ENCODE measurements around the gene CDC20. TPM values are rescaled to one million over a fixed set of nuclear protein-coding genes. Genes with fewer than 3 reads are reported as not detected.
"Not testable (repeated sequence)": the region's sequence is repeated elsewhere in the genome, so short reads cannot be mapped to it uniquely, and the experiment has no call there.

The CDC20 gene
- total RNA-seq, 1 experiment from 2014 or later: 296 TPM

GRCh38 chr1:43367904-43368645, 9.3 kb downstream of the CDC20 start, which contains the start of gene ELOVL1:
Gene ELOVL1, minus strand, starts transcription at chr1:43368011. Its CDS starts 2,402 bp downstream, at chr1:43365609.
- TF ChIP-seq EZH2 (IDR thresholded peaks at IDR 0.05; ENCODE audit: borderline replicate concordance, low read depth, low read length, poor library complexity, severe bottlenecking) (no peak), CTCF (conservative IDR thresholded peaks at IDR 0.05; ENCODE audit: low read depth, low read length) (peak; percentile 42)
- peaks cover 6% of the 10 kb centered on the region for H3K4me1 ChIP-seq (ENCODE audit: insufficient read depth, low read length, poor library complexity, severe bottlenecking)
- peaks cover 19% of the 10 kb centered on the region for H3K36me3 ChIP-seq (ENCODE audit: insufficient read depth, low read length, poor library complexity, severe bottlenecking)
- H3K9me3 ChIP-seq (ENCODE audit: low read depth, low read length, poor library complexity, severe bottlenecking): no peaks in the 10 kb centered on the region
- CTCF ChIA-PET: interaction anchor here (0.5 to 1.0 kb wide), 3 partner anchors 10 to 141 kb away, joined by 3 to 13 read pairs (median 4); partner anchors contain the start of gene CDC20
- POLR2A ChIA-PET (ENCODE audit: low non-redundant PET): no interaction called here
- peak within 1 kb of the TSS; percentile 70 for H3K4me3 ChIP-seq (ENCODE audit: low read depth, low read length, poor library complexity, severe bottlenecking)
- intact Hi-C loops (cut with micrococcal nuclease; ENCODE audit: unreplicated experiment): no loop called here
- no TSS peak for BruUV-seq (replicated peaks)
- peak; percentile 89 for DNase-seq (ENCODE audit: low spot score)
- H3K27me3 ChIP-seq (replicated peaks; ENCODE audit: insufficient read depth, low read depth, low read length, poor library complexity): no peaks in the 10 kb centered on the region
- H3K27ac ChIP-seq (ENCODE audit: low read depth, low read length, poor library complexity, severe bottlenecking): peak within 1 kb of the TSS; percentile 89

- POLR2A ChIA-PET (ENCODE audit: low non-redundant PET): no interaction called here
- no peak for DNase-seq (ENCODE audit: low spot score)
- TSS peak; percentile 76 for BruUV-seq (replicated peaks)
- intact Hi-C loops (cut with micrococcal nuclease; ENCODE audit: unreplicated experiment): no loop called here
- CTCF ChIA-PET: interaction anchor here (1.0 kb wide), 1 partner anchor 142 kb away, joined by 3 read pairs; no protein-coding TSS in a partner anchor
- Histone ChIP-seq H3K4me3 (ENCODE audit: low read depth, low read length, poor library complexity, severe bottlenecking) (peak overlapping the region; percentile 70), H3K27ac (ENCODE audit: low read depth, low read length, poor library complexity, severe bottlenecking) (peak overlapping the region; percentile 89), H3K27me3 (replicated peaks; ENCODE audit: insufficient read depth, low read depth, low read length, poor library complexity) (no peaks in the 10 kb centered on the region), H3K9me3 (ENCODE audit: low read depth, low read length, poor library complexity, severe bottlenecking) (no peaks in the 10 kb centered on the region), H3K4me1 (ENCODE audit: insufficient read depth, low read length, poor library complexity, severe bottlenecking) (peaks cover 6% of the 10 kb centered on the region), H3K36me3 (ENCODE audit: insufficient read depth, low read length, poor library complexity, severe bottlenecking) (peaks cover 14% of the 10 kb centered on the region)
- TF ChIP-seq CTCF (conservative IDR thresholded peaks at IDR 0.05; ENCODE audit: low read depth, low read length) (no peak), EZH2 (IDR thresholded peaks at IDR 0.05; ENCODE audit: borderline replicate concordance, low read depth, low read length, poor library complexity, severe bottlenecking) (no peak)
These were observed 9.9 kb downstream of the CDC20 start for GRCh38 chr1:43368646-43369020.

- BruUV-seq (replicated peaks); intact Hi-C loops (cut with micrococcal nuclease; ENCODE audit: unreplicated experiment); H3K4me1 ChIP-seq (ENCODE audit: insufficient read depth, low read length, poor library complexity, severe bottlenecking); H3K36me3 ChIP-seq (ENCODE audit: insufficient read depth, low read length, poor library complexity, severe bottlenecking); H3K4me3 ChIP-seq (ENCODE audit: low read depth, low read length, poor library complexity, severe bottlenecking); POLR2A ChIA-PET (ENCODE audit: low non-redundant PET); H3K9me3 ChIP-seq (ENCODE audit: low read depth, low read length, poor library complexity, severe bottlenecking); H3K27me3 ChIP-seq (replicated peaks; ENCODE audit: insufficient read depth, low read depth, low read length, poor library complexity); H3K27ac ChIP-seq (ENCODE audit: low read depth, low read length, poor library complexity, severe bottlenecking); DNase-seq (ENCODE audit: low spot score): not testable (repeated sequence)
- CTCF ChIA-PET: interaction anchor here (0.9 kb wide), 1 partner anchor 11 kb away, joined by 4 read pairs; the partner anchor contains the start of gene CDC20
These were observed 11.0 kb downstream of the CDC20 start for GRCh38 chr1:43369779-43370178.
